Liver (tissue), 9 donors: ENCODE measurements around the gene SIGLEC14. TPM values are rescaled to one million over a fixed set of nuclear protein-coding genes. Genes with fewer than 3 reads are reported as not detected.

Source experiments
- DNase-seq: peaks from one replicate; pipeline ENCODE4 v3.0.0-alpha.2; 2017; ENCODE audit warnings: low spot score
- H3K27ac ChIP-seq, 2 donors: one replicate each; pipeline ENCODE4 v1.7.0; 2013; ENCODE audit warnings: inconsistent platforms in 2 of 2, low read length in 2 of 2, control low read depth in 1 of 2, low read depth in 1 of 2, mild to moderate bottlenecking in 1 of 2
- H3K27me3 ChIP-seq, 4 donors: one replicate each; pipeline versions ENCODE4 v1.6.1 to v1.7.0; 2013; ENCODE audit warnings: low read length in 3 of 4, inconsistent platforms in 1 of 4, mild to moderate bottlenecking in 1 of 4, moderate library complexity in 1 of 4; ENCODE audit not compliant: control insufficient read depth in 4 of 4, insufficient read depth in 4 of 4
- H3K36me3 ChIP-seq, 4 donors: one replicate each; pipeline versions ENCODE4 v1.6.1 to v1.7.0; 2013; ENCODE audit warnings: low read length in 3 of 4, mild to moderate bottlenecking in 3 of 4, low read depth in 1 of 4, moderate library complexity in 1 of 4; ENCODE audit not compliant: control insufficient read depth in 4 of 4, insufficient read depth in 3 of 4
- H3K4me1 ChIP-seq, 4 donors: one replicate each; pipeline versions ENCODE4 v1.6.1 to v1.7.0; 2013; ENCODE audit warnings: low read length in 3 of 4, mild to moderate bottlenecking in 3 of 4, moderate library complexity in 1 of 4; ENCODE audit not compliant: control insufficient read depth in 4 of 4, insufficient read depth in 4 of 4
- H3K4me3 ChIP-seq, 3 donors: one replicate each; pipeline versions ENCODE4 v1.6.1 to v1.7.0; 2013; ENCODE audit warnings: low read length in 3 of 3, control low read depth in 1 of 3, low read depth in 1 of 3, mild to moderate bottlenecking in 1 of 3
- H3K9ac ChIP-seq, 2 donors: one replicate each; pipeline ENCODE4 v1.7.0; 2013; ENCODE audit warnings: low read length in 2 of 2, mild to moderate bottlenecking in 2 of 2, moderate library complexity in 2 of 2, control low read depth in 1 of 2, low read depth in 1 of 2
- H3K9me3 ChIP-seq, 4 donors: one replicate each; pipeline versions ENCODE4 v1.6.1 to v1.7.0; 2013; ENCODE audit warnings: low read length in 3 of 4; ENCODE audit not compliant: control insufficient read depth in 4 of 4
- ATF3 ChIP-seq: IDR thresholded peaks from 2 replicates; pipeline ENCODE4 v1.6.1; 2016; ENCODE audit warnings: antibody characterized with exemption
- CTCF ChIP-seq: fragments of 150-350 bp; IDR thresholded peaks from 2 replicates; pipeline ENCODE4 v1.5.1; 2017; ENCODE audit warnings: improper control_type of control experiment, low read depth, low read length; ENCODE audit not compliant: missing input control
- EGR1 ChIP-seq, 2 donors: IDR thresholded peaks; 2 replicates each; pipeline ENCODE4 v1.6.1; 2016 to 2018; ENCODE audit warnings: antibody characterized with exemption in 2 of 2, low read depth in 2 of 2
- FOXA1 ChIP-seq: IDR thresholded peaks from 2 replicates; pipeline ENCODE4 v1.6.1; 2016; ENCODE audit warnings: antibody characterized with exemption
- GABPA ChIP-seq, 2 donors: IDR thresholded peaks in 1 of 2; conservative IDR thresholded peaks in 1 of 2; 2 replicates each; pipeline ENCODE4 v1.6.1; 2016; ENCODE audit warnings: antibody characterized with exemption in 2 of 2, mild to moderate bottlenecking in 1 of 2, moderate library complexity in 1 of 2
- HNF4A ChIP-seq, 2 donors: conservative IDR thresholded peaks; 2 replicates each; pipeline ENCODE4 v1.6.1; 2016; ENCODE audit warnings: antibody characterized with exemption in 2 of 2, mild to moderate bottlenecking in 2 of 2
- HNF4G ChIP-seq: IDR thresholded peaks from 2 replicates; pipeline ENCODE4 v1.6.1; 2016; ENCODE audit warnings: antibody characterized with exemption
- JUND ChIP-seq, 2 donors: IDR thresholded peaks; 2 replicates each; pipeline ENCODE4 v1.6.1; 2016; ENCODE audit warnings: antibody characterized with exemption in 2 of 2
- MAX ChIP-seq: IDR thresholded peaks from 2 replicates; pipeline ENCODE4 v1.6.1; 2016; ENCODE audit warnings: antibody characterized with exemption
- NR2F2 ChIP-seq: IDR thresholded peaks from 2 replicates; pipeline ENCODE4 v1.6.1; 2016; ENCODE audit warnings: antibody characterized with exemption
- RAD21 ChIP-seq, 2 donors: IDR thresholded peaks; 2 replicates each; pipeline ENCODE4 v1.6.1; 2016; ENCODE audit warnings: antibody characterized with exemption in 2 of 2, mild to moderate bottlenecking in 2 of 2
- RXRA ChIP-seq, 2 donors: IDR thresholded peaks; 2 replicates each; pipeline ENCODE4 v1.6.1; 2017 to 2018; ENCODE audit warnings: antibody characterized with exemption in 2 of 2, mild to moderate bottlenecking in 1 of 2
- SP1 ChIP-seq: IDR thresholded peaks from 2 replicates; pipeline ENCODE4 v1.6.1; 2018; ENCODE audit warnings: antibody characterized with exemption, mild to moderate bottlenecking
- TAF1 ChIP-seq: conservative IDR thresholded peaks from 2 replicates; pipeline ENCODE4 v1.6.1; 2016; ENCODE audit warnings: antibody characterized with exemption, mild to moderate bottlenecking
- YY1 ChIP-seq: IDR thresholded peaks from 2 replicates; pipeline ENCODE4 v1.6.1; 2016; ENCODE audit warnings: antibody characterized with exemption, mild to moderate bottlenecking
- ZBTB33 ChIP-seq: IDR thresholded peaks from 2 replicates; pipeline ENCODE4 v1.6.1; 2016; ENCODE audit warnings: antibody characterized with exemption
- WGBS: extraction: QIAGEN DNeasy Blood & Tissue Kit; methylation state at CpG from one replicate; pipeline ENCODE4 v1.1.7; 2013; 5-methylcytosine and 5-hydroxymethylcytosine counted together
- polyA plus RNA-seq, 2 donors: library from polyadenylated mRNA; stranded (reverse) in 1 of 2; unstranded in 1 of 2; fragments of 200-250 nt in 1 of 2; fragments of >200 nt in 1 of 2; fragmentation: Nextera tagmentation in 1 of 2; extraction: Ambion mirVana in 1 of 2; gene quantifications; one replicate each; pipeline versions ENCODE4 v1.2.1 to v1.2.3, GENCODE V29; 2013 to 2015
- total RNA-seq, 2 donors: library from RNA; depleted of rRNA; stranded (reverse); fragments of >200 nt; gene quantifications; one replicate each; pipeline ENCODE4 v1.2.3, GENCODE V29; 2014
- TF ChIP-seq, protein P1 (sequence below): IDR thresholded peaks from 2 replicates; pipeline ENCODE4 v1.6.1; 2016; ENCODE audit warnings: antibody characterized with exemption, mild to moderate bottlenecking
- donor health status: healthy.
- donor health status: healthy.
- donor health status: healthy.
- donor health status: healthy.
- donor health status: healthy.

Gene SIGLEC14
- total and polyA plus RNA-seq, 4 donors, result 1.7 to 6.9 (median 3.2) TPM; not detected in 1

DNA sequence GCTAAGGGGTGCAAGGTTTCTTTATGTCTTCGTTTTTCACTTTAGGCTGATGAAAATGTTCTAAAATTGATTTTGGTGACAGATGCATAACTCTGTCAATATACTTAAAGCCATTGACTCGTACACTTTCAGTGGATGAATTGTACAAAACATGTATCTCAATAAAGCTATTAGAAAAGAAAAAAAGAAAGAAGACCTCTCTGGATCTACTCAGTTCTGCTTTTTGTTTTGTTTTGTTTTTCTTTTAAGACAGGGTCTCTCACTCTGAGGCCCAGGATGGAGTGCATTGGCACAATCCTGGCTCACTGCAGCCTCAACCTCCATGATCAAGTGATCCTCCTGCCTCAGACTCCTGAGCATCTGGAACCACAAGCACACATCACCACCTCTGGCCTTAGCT lies 19.9 kb downstream of the SIGLEC14 start:
- WGBS, result 41% methylated on average over 2 of the region's 2 CpGs
- no peak overlapping the region for H3K27ac ChIP-seq
- H3K4me1 ChIP-seq, result no peaks in the 10 kb centered on the region
- H3K9me3 ChIP-seq, result no peaks in the 10 kb centered on the region
- no peaks in the 10 kb centered on the region for H3K27me3 ChIP-seq
- no peak overlapping the region for H3K9ac ChIP-seq
- no peaks in the 10 kb centered on the region for H3K36me3 ChIP-seq
- TF ChIP-seq CTCF, result no peak
- TF ChIP-seq FOXA1, result no peak
- no peak for TF ChIP-seq SP1
- no peak for TF ChIP-seq RXRA (IDR thresholded peaks at IDR 0.05)
- no peak for TF ChIP-seq EGR1 (IDR thresholded peaks at IDR 0.05; ENCODE audit: low read depth in 2 of 2)
- TF ChIP-seq NR2F2, result no peak
- no peak for TF ChIP-seq HNF4G
- no peak for TF ChIP-seq ATF3
- TF ChIP-seq TAF1, result no peak
- no peak for TF ChIP-seq MAX
- no peak for TF ChIP-seq GABPA (IDR thresholded peaks at IDR 0.05 in 1 of 2, conservative IDR thresholded peaks at IDR 0.05 in 1 of 2)
- no peak for TF ChIP-seq RAD21 (IDR thresholded peaks at IDR 0.05)
- TF ChIP-seq, protein P1, sequence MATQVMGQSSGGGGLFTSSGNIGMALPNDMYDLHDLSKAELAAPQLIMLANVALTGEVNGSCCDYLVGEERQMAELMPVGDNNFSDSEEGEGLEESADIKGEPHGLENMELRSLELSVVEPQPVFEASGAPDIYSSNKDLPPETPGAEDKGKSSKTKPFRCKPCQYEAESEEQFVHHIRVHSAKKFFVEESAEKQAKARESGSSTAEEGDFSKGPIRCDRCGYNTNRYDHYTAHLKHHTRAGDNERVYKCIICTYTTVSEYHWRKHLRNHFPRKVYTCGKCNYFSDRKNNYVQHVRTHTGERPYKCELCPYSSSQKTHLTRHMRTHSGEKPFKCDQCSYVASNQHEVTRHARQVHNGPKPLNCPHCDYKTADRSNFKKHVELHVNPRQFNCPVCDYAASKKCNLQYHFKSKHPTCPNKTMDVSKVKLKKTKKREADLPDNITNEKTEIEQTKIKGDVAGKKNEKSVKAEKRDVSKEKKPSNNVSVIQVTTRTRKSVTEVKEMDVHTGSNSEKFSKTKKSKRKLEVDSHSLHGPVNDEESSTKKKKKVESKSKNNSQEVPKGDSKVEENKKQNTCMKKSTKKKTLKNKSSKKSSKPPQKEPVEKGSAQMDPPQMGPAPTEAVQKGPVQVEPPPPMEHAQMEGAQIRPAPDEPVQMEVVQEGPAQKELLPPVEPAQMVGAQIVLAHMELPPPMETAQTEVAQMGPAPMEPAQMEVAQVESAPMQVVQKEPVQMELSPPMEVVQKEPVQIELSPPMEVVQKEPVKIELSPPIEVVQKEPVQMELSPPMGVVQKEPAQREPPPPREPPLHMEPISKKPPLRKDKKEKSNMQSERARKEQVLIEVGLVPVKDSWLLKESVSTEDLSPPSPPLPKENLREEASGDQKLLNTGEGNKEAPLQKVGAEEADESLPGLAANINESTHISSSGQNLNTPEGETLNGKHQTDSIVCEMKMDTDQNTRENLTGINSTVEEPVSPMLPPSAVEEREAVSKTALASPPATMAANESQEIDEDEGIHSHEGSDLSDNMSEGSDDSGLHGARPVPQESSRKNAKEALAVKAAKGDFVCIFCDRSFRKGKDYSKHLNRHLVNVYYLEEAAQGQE, result no peak
- no peak for TF ChIP-seq YY1
- TF ChIP-seq JUND (IDR thresholded peaks at IDR 0.05), result no peak
- no peak for TF ChIP-seq HNF4A (conservative IDR thresholded peaks at IDR 0.05)
- no peak for TF ChIP-seq ZBTB33
- no peak overlapping the region for H3K4me3 ChIP-seq
- no peak for DNase-seq

- H3K9ac ChIP-seq, result no peak overlapping the region
- DNase-seq, result no peak
- H3K4me1 ChIP-seq, result no peaks in the 10 kb centered on the region
- TF ChIP-seq CTCF, result no peak
- H3K4me3 ChIP-seq, result no peak overlapping the region
- H3K27me3 ChIP-seq, result peaks cover 0 to 2% (median 0%) of the 10 kb centered on the region in 4 donors
- WGBS, result 37% methylated on average over 2 of the region's 2 CpGs
- no peaks in the 10 kb centered on the region for H3K36me3 ChIP-seq
- no peak overlapping the region for H3K27ac ChIP-seq
- no peaks in the 10 kb centered on the region for H3K9me3 ChIP-seq
Observed at GRCh38 chr19:51621178-51621577, 25.4 kb downstream of the SIGLEC14 start.
